ENCODE measurements around the gene ZSCAN30. TPM values are rescaled to one million over a fixed set of nuclear protein-coding genes. Genes with fewer than 3 reads are reported as not detected.

Gene ZSCAN30
- total and polyA plus RNA-seq, 3 experiments from 2014 or later, result 3.0 to 10.8 (median 8.9) TPM

DNA sequence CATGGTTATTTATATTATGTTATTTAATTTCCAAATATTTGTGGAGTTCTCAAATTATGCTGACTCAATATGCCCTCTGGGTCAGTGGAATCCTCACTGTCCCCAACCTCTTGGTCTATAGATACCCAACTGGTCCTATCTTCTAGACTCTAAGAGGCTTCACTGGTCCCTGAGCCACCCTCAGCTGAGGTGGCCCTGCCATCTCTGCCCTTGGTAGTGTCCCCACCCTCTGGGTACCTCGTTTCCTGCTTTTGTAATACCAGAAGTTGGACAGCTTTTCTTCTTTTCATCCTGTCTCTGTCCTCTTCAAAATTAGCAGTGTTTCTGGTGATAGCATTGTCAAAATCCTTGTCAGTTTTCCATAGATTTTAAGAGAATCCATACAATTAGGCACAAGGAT is 11.9 kb downstream of the ZSCAN30 start:
- Mint-ChIP-seq H3K4me3 (no peak overlapping the region), H3K36me3 (peaks cover 7 to 24% (median 18%) of the 10 kb centered on the region in 3 donors), H3K9me3 (no peaks in the 10 kb centered on the region), H3K27me3 (peaks cover 0 to 2% of the 10 kb centered on the region in 2 donors), H3K27ac (no peak overlapping the region), H3K4me1 (peaks cover 0 to 8% (median 0%) of the 10 kb centered on the region in 3 donors)
- no peaks in the 10 kb centered on the region for H3K36me3 ChIP-seq (ENCODE audit: insufficient read depth, low read length)
- H3K27ac ChIP-seq (ENCODE audit: low read depth, low read length), result no peak overlapping the region
- no peaks in the 10 kb centered on the region for H3K4me1 ChIP-seq (ENCODE audit: insufficient read depth, low read length)
- no peaks in the 10 kb centered on the region for H3K9me3 ChIP-seq (ENCODE audit: low read length)
- no peaks in the 10 kb centered on the region for H3K27me3 ChIP-seq (ENCODE audit: insufficient read depth, low read length, poor library complexity, severe bottlenecking)
- no peak overlapping the region for H3K4me3 ChIP-seq (ENCODE audit: low read length)
- ChIA-PET CTCF (no interaction called here), POLR2A (no interaction called here)
- no peak for DNase-seq

DNA sequence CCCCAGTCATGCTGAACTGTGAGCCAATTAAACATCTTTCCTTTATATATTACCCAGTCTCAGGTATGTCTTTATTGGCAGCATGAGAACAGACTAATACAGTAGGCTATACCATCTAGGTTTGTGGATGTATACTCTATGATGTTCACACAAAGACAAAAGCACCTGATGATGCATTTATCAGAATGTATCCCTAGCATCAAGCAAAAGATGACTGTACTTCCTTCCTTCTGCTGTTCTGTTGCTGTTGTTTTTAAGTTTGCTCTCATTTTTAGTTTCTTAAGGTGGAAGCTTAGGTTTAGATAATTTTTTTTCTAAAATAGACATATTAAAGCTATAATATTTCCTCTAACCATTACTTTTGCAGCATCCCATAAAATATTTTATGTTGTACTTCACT is 12.4 kb downstream of the ZSCAN30 start:
- no peak overlapping the region for H3K4me3 ChIP-seq (ENCODE audit: low read length)
- H3K9me3 ChIP-seq (ENCODE audit: low read length), result no peaks in the 10 kb centered on the region
- H3K27me3 Mint-ChIP-seq, result peaks cover 0 to 2% of the 10 kb centered on the region in 2 donors
- no peaks in the 10 kb centered on the region for H3K27me3 ChIP-seq (ENCODE audit: insufficient read depth, low read length, poor library complexity, severe bottlenecking)
- no peaks in the 10 kb centered on the region for H3K9me3 Mint-ChIP-seq
- H3K36me3 Mint-ChIP-seq, result peaks cover 4 to 23% (median 17%) of the 10 kb centered on the region in 3 donors
- H3K27ac Mint-ChIP-seq, result no peak overlapping the region
- no peak overlapping the region for H3K4me3 Mint-ChIP-seq
- no peak for DNase-seq
- ChIA-PET CTCF (no interaction called here), POLR2A (no interaction called here)
- H3K4me1 Mint-ChIP-seq, result peaks cover 0 to 5% (median 0%) of the 10 kb centered on the region in 3 donors
- H3K36me3 ChIP-seq (ENCODE audit: insufficient read depth, low read length), result no peaks in the 10 kb centered on the region
- H3K4me1 ChIP-seq (ENCODE audit: insufficient read depth, low read length), result no peaks in the 10 kb centered on the region
- no peak overlapping the region for H3K27ac ChIP-seq (ENCODE audit: low read depth, low read length)

- H3K27ac Mint-ChIP-seq, result peak overlapping the region in 1 of 8 donors; percentile 36
- peaks cover 0 to 16% (median 9%) of the 10 kb centered on the region in 3 donors for H3K36me3 Mint-ChIP-seq
- Histone ChIP-seq H3K36me3 (ENCODE audit: insufficient read depth, low read length) (no peaks in the 10 kb centered on the region), H3K4me1 (ENCODE audit: insufficient read depth, low read length) (no peaks in the 10 kb centered on the region), H3K9me3 (ENCODE audit: low read length) (no peaks in the 10 kb centered on the region), H3K27ac (ENCODE audit: low read depth, low read length) (no peak overlapping the region), H3K4me3 (ENCODE audit: low read length) (no peak overlapping the region), H3K27me3 (ENCODE audit: insufficient read depth, low read length, poor library complexity, severe bottlenecking) (no peaks in the 10 kb centered on the region)
- H3K4me1 Mint-ChIP-seq, result no peaks in the 10 kb centered on the region
- no peak for DNase-seq
- H3K9me3 Mint-ChIP-seq, result no peaks in the 10 kb centered on the region
- no peak overlapping the region for H3K4me3 Mint-ChIP-seq
- ChIA-PET CTCF (no interaction called here), POLR2A (no interaction called here)
- H3K27me3 Mint-ChIP-seq, result peaks cover 0 to 2% of the 10 kb centered on the region in 2 donors
Observed at GRCh38 chr18:35276267-35276666, 13.8 kb downstream of the ZSCAN30 start.

DNA sequence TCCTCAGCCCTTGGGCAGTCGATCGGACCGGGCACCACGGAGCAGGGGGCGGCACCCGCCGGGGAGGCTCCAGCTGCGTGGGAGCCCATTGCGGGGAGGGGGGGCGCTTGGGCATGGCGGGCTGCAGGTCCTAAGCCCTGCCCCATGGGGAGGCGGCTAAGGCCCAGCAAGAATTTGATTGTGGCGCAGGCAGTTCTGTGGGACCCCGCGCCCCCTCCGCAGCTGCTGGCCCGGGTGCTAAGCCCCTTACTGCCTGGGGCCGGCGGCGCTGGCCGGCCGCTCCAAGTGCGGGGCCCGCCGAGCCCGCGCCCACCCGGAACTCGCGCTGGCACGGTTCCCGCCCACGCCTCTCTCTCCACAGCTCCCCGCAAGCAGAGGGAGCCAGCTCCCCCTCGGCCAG is 18.4 kb downstream of the ZSCAN30 start:
- peaks cover 4 to 6% (median 4%) of the 10 kb centered on the region in 3 donors for H3K36me3 Mint-ChIP-seq
- DNase-seq, result no peak
- peaks cover 19 to 23% (median 21%) of the 10 kb centered on the region in 3 donors for H3K4me1 Mint-ChIP-seq
- no peak overlapping the region for H3K4me3 ChIP-seq (ENCODE audit: low read length)
- peaks cover 0 to 3% of the 10 kb centered on the region in 2 donors for H3K27me3 Mint-ChIP-seq
- no peaks in the 10 kb centered on the region for H3K27me3 ChIP-seq (ENCODE audit: insufficient read depth, low read length, poor library complexity, severe bottlenecking)
- no peaks in the 10 kb centered on the region for H3K36me3 ChIP-seq (ENCODE audit: insufficient read depth, low read length)
- H3K27ac Mint-ChIP-seq, result no peak overlapping the region
- ChIA-PET POLR2A (no interaction called here), CTCF (no interaction called here)
- H3K9me3 Mint-ChIP-seq, result no peaks in the 10 kb centered on the region
- no peaks in the 10 kb centered on the region for H3K9me3 ChIP-seq (ENCODE audit: low read length)
- H3K4me1 ChIP-seq (ENCODE audit: insufficient read depth, low read length), result peaks cover 6% of the 10 kb centered on the region
- H3K27ac ChIP-seq (ENCODE audit: low read depth, low read length), result no peak overlapping the region
- no peak overlapping the region for H3K4me3 Mint-ChIP-seq

- no peak for DNase-seq
- Mint-ChIP-seq H3K27me3 (peaks cover 0 to 1% of the 10 kb centered on the region in 2 donors), H3K9me3 (no peaks in the 10 kb centered on the region), H3K36me3 (peaks cover 4 to 6% (median 4%) of the 10 kb centered on the region in 3 donors), H3K27ac (peak overlapping the region in 2 of 8 donors; percentile 4 to 15), H3K4me1 (peaks cover 23 to 36% (median 35%) of the 10 kb centered on the region in 3 donors), H3K4me3 (peak overlapping the region; percentile 30 to 98 (median 96))
- ChIA-PET POLR2A (no interaction called here), CTCF (interaction anchor here (2.9 kb wide), 1 partner anchor 21 kb away, joined by 15 read pairs; the partner anchor contains the start of gene ZSCAN30)
- H3K36me3 ChIP-seq (ENCODE audit: insufficient read depth, low read length), result no peaks in the 10 kb centered on the region
- H3K27ac ChIP-seq (ENCODE audit: low read depth, low read length), result no peak overlapping the region
- no peaks in the 10 kb centered on the region for H3K9me3 ChIP-seq (ENCODE audit: low read length)
- H3K27me3 ChIP-seq (ENCODE audit: insufficient read depth, low read length, poor library complexity, severe bottlenecking), result no peaks in the 10 kb centered on the region
- peaks cover 6% of the 10 kb centered on the region for H3K4me1 ChIP-seq (ENCODE audit: insufficient read depth, low read length)
- H3K4me3 ChIP-seq (ENCODE audit: low read length), result no peak overlapping the region
Observed at GRCh38 chr18:35268821-35269220, 21.2 kb downstream of the ZSCAN30 start.

DNA sequence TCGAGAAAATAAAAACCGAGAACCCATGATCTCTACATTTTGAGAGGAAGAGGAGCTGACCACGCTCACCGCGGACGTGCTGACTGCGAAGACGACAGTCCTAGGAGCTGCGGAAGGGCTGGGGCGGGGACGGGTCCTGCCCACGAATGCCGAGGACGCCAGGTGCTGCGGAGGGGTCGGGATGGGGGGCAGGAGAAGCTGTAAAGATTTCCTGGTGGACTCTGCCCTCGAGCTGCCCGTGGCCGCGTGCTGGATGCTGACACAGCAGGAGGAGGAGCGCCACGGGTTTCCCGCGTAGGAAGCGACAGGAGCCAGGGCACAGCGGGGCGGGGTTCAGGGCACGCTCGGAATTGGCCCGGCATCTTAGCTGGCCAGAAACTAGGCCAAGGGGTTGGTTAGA is 22.2 kb downstream of the ZSCAN30 start:
- POLR2A ChIA-PET, result interaction anchor here (1.0 to 1.3 kb wide), 5 partner anchors 16 to 238 kb away, joined by 3 to 14 read pairs (median 5); partner anchors contain the start of genes ZNF397 and ZSCAN30
- peaks cover 23 to 36% (median 35%) of the 10 kb centered on the region in 3 donors for H3K4me1 Mint-ChIP-seq
- Histone ChIP-seq H3K4me1 (ENCODE audit: insufficient read depth, low read length) (peaks cover 6% of the 10 kb centered on the region), H3K27ac (ENCODE audit: low read depth, low read length) (no peak overlapping the region), H3K36me3 (ENCODE audit: insufficient read depth, low read length) (no peaks in the 10 kb centered on the region), H3K9me3 (ENCODE audit: low read length) (no peaks in the 10 kb centered on the region), H3K27me3 (ENCODE audit: insufficient read depth, low read length, poor library complexity, severe bottlenecking) (no peaks in the 10 kb centered on the region), H3K4me3 (ENCODE audit: low read length) (peak overlapping the region; percentile 66)
- H3K36me3 Mint-ChIP-seq, result peaks cover 0 to 10% (median 0%) of the 10 kb centered on the region in 3 donors
- peaks cover 0 to 1% of the 10 kb centered on the region in 2 donors for H3K27me3 Mint-ChIP-seq
- DNase-seq, result peak in 3 of 5 donors; percentile 7 to 17 (median 9)
- no peaks in the 10 kb centered on the region for H3K9me3 Mint-ChIP-seq
- peak overlapping the region; percentile 96 to 98 (median 97) for H3K4me3 Mint-ChIP-seq
- CTCF ChIA-PET, result interaction anchor here (0.9 to 2.9 kb wide), 7 partner anchors 16 to 239 kb away, joined by 3 to 15 read pairs (median 5); partner anchors contain the start of genes INO80C and ZSCAN30
- H3K27ac Mint-ChIP-seq, result peak overlapping the region; percentile 42 to 97 (median 86)

- Histone ChIP-seq H3K9me3 (ENCODE audit: low read length) (no peaks in the 10 kb centered on the region), H3K4me3 (ENCODE audit: low read length) (peak overlapping the region; percentile 66), H3K27ac (ENCODE audit: low read depth, low read length) (peak overlapping the region; percentile 65), H3K27me3 (ENCODE audit: insufficient read depth, low read length, poor library complexity, severe bottlenecking) (no peaks in the 10 kb centered on the region), H3K4me1 (ENCODE audit: insufficient read depth, low read length) (peaks cover 6% of the 10 kb centered on the region), H3K36me3 (ENCODE audit: insufficient read depth, low read length) (no peaks in the 10 kb centered on the region)
- ChIA-PET CTCF (interaction anchor here (0.9 to 2.9 kb wide), 6 partner anchors 22 to 238 kb away, joined by 3 to 15 read pairs (median 5); partner anchors contain the start of genes INO80C and ZSCAN30), POLR2A (interaction anchor here (1.0 to 1.3 kb wide), 5 partner anchors 17 to 238 kb away, joined by 3 to 14 read pairs (median 5); partner anchors contain the start of genes ZNF397 and ZSCAN30)
- peak; percentile 51 to 78 (median 64) for DNase-seq
- peaks cover 0 to 16% (median 0%) of the 10 kb centered on the region in 3 donors for H3K36me3 Mint-ChIP-seq
- H3K4me3 Mint-ChIP-seq, result peak overlapping the region; percentile 96 to 98 (median 97)
- peak overlapping the region; percentile 80 to 100 (median 96) for H3K27ac Mint-ChIP-seq
- peaks cover 0 to 1% of the 10 kb centered on the region in 2 donors for H3K27me3 Mint-ChIP-seq
- H3K4me1 Mint-ChIP-seq, result peaks cover 23 to 36% (median 35%) of the 10 kb centered on the region in 3 donors
- H3K9me3 Mint-ChIP-seq, result no peaks in the 10 kb centered on the region
Observed at GRCh38 chr18:35267161-35267651, 22.8 kb downstream of the ZSCAN30 start.

GRCh38 chr18:35264409-35264808 is 25.6 kb downstream of the ZSCAN30 start:
- DNase-seq, result no peak
- Mint-ChIP-seq H3K36me3 (peaks cover 3 to 26% (median 4%) of the 10 kb centered on the region in 3 donors), H3K9me3 (no peaks in the 10 kb centered on the region), H3K27me3 (peaks cover 0 to 1% of the 10 kb centered on the region in 2 donors), H3K27ac (peak overlapping the region in 3 of 8 donors; percentile 10 to 17 (median 14)), H3K4me1 (peaks cover 23 to 36% (median 35%) of the 10 kb centered on the region in 3 donors), H3K4me3 (peak overlapping the region in 1 of 7 donors; percentile 86)
- Histone ChIP-seq H3K27ac (ENCODE audit: low read depth, low read length) (no peak overlapping the region), H3K4me3 (ENCODE audit: low read length) (no peak overlapping the region), H3K4me1 (ENCODE audit: insufficient read depth, low read length) (peaks cover 6% of the 10 kb centered on the region), H3K9me3 (ENCODE audit: low read length) (no peaks in the 10 kb centered on the region), H3K27me3 (ENCODE audit: insufficient read depth, low read length, poor library complexity, severe bottlenecking) (no peaks in the 10 kb centered on the region), H3K36me3 (ENCODE audit: insufficient read depth, low read length) (no peaks in the 10 kb centered on the region)
- ChIA-PET CTCF (no interaction called here), POLR2A (no interaction called here)
